Activated T-helper 2 cell treated with anti-CD3 and anti-CD28 coated beads, Interferon-gamma antibody, Interleukin-2, Interleukin-4, amounts not matched to agents 10 μg/mL and 5 μg/mL and 100 μg/mL, durations not matched to agents 14 hours and 24 hours and 36 hours (primary cell): ENCODE measurements around the gene CPNE6. TPM values are rescaled to one million over a fixed set of nuclear protein-coding genes. Genes with fewer than 3 reads are reported as not detected.
A peak's percentile ranks its signal among the peaks of the same experiment; 100 is the strongest.
"Not testable (repeated sequence)": the region's sequence is repeated elsewhere in the genome, so short reads cannot be mapped to it uniquely, and the experiment has no call there.

Experiments used
- DNase-seq: peaks from one replicate; pipeline ENCODE4 v3.0.0; 2021; ENCODE audit warnings: low spot score
- H3K27ac Mint-ChIP-seq: one replicate; pipeline ENCODE4 v1.8.0; 2021; ENCODE audit warnings: mixed read lengths
- H3K27me3 Mint-ChIP-seq: one replicate; pipeline ENCODE4 v1.8.0; 2021; ENCODE audit warnings: low read depth, mixed read lengths
- H3K36me3 Mint-ChIP-seq: one replicate; pipeline ENCODE4 v1.8.0; 2021; ENCODE audit warnings: low read depth, mixed read lengths
- H3K4me1 Mint-ChIP-seq: one replicate; pipeline ENCODE4 v1.8.0; 2021; ENCODE audit warnings: low read depth, mixed read lengths
- H3K4me3 Mint-ChIP-seq: one replicate; pipeline ENCODE4 v1.8.0; 2021; ENCODE audit warnings: low read depth, mild to moderate bottlenecking, moderate library complexity, mixed read lengths
- H3K9me3 Mint-ChIP-seq: one replicate; pipeline ENCODE4 v1.8.0; 2021; ENCODE audit warnings: mixed read lengths
- intact Hi-C: fragments of 100-400 bp; cut with micrococcal nuclease; formaldehyde crosslinking; loops from one replicate; pipeline ENCODE4 v1.15.1; 2023
- total RNA-seq: library from RNA; stranded (reverse); gene quantifications from 2 replicates; pipeline ENCODE4 v1.2.3, GENCODE V29; 2022

CPNE6 gene
- total RNA-seq, 1 donor from 2014 or later = not detected

DNA sequence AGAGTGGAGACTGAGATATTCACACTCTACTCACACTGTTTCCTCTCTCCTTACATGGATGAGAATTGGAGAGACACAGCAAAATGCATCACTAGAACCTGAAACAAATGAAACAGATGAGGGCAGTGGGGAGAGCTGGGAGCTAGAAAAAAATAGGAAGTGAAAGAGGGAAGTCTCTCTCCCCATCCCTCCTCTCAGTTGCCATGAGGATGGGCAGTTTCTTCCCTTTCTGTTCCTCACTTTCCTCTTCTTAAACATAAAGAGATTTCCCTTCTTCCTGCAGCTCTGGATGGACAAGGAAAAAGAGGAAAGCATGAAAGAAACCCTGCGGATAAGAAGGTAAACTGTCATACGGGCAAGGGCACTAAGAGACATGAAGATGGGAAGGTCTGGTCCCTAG is 22.4 kb upstream of the CPNE6 start:
- H3K36me3 Mint-ChIP-seq, intact Hi-C loops, H3K9me3 Mint-ChIP-seq: not testable (repeated sequence)

DNA sequence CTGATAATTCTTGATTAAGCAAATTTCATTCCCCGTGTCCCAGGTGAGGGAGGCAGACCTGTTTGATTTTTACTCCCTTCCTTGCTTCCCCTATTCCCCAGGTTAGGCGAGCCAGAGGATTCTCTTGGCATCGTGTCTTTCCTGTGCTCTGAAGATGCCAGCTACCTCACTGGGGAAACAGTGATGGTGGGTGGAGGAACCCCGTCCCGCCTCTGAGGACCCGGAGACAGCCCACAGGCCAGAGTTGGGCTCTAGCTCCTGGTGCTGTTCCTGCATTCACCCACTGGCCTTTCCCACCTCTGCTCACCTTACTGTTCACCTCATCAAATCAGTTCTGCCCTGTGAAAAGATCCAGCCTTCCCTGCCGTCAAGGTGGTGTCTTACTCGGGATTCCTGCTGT is 20.6 kb upstream of the CPNE6 start:
- DNase-seq, H3K27ac Mint-ChIP-seq, intact Hi-C loops, H3K9me3 Mint-ChIP-seq, H3K36me3 Mint-ChIP-seq: not testable (repeated sequence)
- Mint-ChIP-seq H3K4me1 (peaks cover 17% of the 10 kb centered on the region), H3K27me3 (peaks cover 31% of the 10 kb centered on the region), H3K4me3 (peak overlapping the region; percentile 75)

More for the DNA sequence above, 22.4 kb upstream of the CPNE6 start:
- H3K27ac Mint-ChIP-seq, DNase-seq, H3K4me3 Mint-ChIP-seq: not testable (repeated sequence)
- H3K27me3 Mint-ChIP-seq = peaks cover 36% of the 10 kb centered on the region
- peaks cover 17% of the 10 kb centered on the region for H3K4me1 Mint-ChIP-seq

DNA sequence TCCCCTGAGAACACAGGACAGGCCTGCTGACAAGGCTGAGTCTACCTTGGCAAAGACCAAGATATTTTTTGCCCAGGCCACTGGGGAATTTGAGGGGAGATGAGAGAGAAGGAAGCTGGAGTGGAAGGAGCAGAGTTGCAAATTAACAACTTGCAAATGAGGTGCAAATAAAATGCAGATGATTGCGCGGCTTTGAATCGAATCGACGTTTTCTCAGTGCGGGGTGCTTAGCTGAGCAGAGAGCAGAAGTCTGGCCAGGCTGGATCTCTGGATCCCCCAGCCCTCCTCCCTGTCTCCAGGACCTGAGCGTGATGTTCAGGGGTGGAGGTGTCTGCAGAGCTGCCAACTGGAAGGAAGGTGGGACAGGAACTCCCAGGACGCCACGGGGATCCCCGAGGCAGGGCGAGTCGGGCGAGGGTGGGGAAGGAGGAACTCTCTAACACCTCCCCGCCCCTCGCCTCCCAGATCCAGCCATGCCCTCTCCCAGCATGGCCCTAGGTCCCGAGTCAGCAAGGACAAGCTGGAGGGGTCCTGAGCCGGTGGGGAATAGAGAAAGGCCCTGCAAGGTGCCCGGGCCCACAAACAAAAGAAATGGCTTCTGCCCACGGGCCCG is 20.1 kb upstream of the CPNE6 start:
- intact Hi-C loops = no loop called here
- peaks cover 17% of the 10 kb centered on the region for H3K4me1 Mint-ChIP-seq

DNA sequence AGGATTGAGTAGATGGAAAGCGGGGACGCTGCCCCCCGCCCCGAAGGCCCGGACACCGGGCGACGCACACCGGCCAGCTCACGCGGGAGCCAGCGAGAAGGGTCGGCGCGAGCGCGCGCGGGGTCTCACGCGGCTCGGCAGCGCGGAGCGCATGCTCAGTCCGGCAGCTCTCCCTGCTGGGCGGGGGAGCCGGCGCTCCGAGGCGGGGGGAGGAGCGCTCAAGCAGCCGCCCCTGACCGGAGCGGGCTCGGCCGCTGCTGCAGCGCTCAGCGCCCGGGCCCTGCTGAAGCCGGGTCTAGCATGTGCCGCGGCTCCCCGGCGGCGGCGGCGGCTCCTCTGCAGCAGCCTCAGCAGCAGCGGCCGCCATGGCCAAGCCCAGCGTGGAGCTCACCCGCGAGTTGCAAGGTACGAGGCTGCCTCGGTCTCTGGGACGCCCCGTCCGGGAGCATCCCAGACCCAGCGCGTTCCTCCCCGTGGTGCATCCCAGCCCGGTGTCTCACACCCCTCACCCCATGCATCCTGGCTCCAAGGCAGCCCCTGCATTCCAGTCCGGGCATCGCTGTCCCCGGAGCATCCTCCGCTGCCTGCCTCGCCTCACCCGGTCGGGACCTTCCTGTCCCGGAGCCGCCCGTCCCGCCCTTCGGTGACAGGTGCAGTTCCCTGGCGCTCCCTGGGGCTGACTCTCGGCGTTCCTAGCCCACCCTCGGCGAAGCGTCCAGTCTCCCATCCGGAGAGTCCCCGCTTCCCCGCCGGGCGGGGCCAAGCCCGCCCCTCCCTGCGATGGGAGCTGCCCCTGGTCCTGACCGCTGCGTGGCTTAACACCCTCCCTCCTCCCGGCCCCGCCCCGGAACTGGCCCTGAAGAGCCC is 19.3 kb upstream of the CPNE6 start, which contains the start of gene CARMIL3:
Gene CARMIL3, plus strand, starts transcription at position 221 of the 867 bp plus-strand sequence. Its CDS starts 145 bp downstream, at position 366.
- Mint-ChIP-seq H3K9me3 (no peaks in the 10 kb centered on the region), H3K27ac (peak within 1 kb of the TSS; percentile 61), H3K27me3 (peaks cover 24% of the 10 kb centered on the region), H3K4me1 (peaks cover 17% of the 10 kb centered on the region), H3K4me3 (peak within 1 kb of the TSS; percentile 79), H3K36me3 (no peaks in the 10 kb centered on the region)
- intact Hi-C loops = loop anchor here (1.0 to 2.0 kb wide), 2 partner anchors 62 to 63 kb away; partner anchors contain the start of genes DCAF11, DHRS4L2 and NRL
- peak; percentile 58 for DNase-seq

More for the DNA sequence above, 20.1 kb upstream of the CPNE6 start:
- Mint-ChIP-seq H3K9me3 (no peaks in the 10 kb centered on the region), H3K27me3 (peaks cover 28% of the 10 kb centered on the region), H3K4me3 (peak overlapping the region; percentile 75), H3K27ac (peak overlapping the region; percentile 9), H3K36me3 (no peaks in the 10 kb centered on the region)
- no peak for DNase-seq

DNA sequence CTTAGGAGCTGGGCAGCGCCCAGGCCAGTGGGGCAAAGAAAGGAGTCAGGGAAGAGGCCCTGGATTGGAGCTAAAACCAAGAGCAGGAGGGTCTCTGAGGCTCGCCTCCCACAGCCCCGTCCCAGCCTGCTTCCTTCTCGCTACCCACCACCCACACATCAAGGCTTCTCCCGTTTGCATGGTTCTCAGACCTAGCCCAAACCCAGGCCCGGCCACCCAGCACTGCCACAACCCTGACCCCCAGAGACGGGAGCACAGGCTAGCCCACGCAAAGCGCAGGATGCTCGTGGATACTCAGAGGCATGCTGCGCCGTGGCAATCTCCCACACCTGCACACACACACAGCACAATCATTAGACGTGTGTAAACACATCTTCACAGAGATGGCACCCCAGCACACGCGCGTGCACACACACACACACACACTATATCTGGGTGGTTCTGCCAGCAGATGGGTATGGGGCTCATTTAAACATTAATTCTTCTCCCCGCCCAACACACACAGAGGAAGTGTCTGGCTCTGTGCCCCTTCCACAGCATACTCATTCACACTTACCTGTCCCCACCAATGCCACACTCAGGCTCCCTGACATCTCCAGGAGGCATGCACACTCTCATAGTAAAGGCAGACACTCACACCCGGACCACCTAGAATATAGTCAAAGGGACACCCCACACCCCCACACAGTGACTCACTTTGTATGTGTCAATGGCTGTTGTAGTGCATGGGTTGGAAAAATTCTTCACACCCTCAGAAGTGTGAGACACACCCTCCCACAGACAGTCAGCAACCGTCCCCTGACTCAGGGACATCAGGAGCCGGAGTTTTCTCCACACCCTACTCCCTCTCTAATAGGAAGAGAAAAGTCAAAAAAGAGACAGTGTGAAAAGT is 18.5 kb upstream of the CPNE6 start:
- peak overlapping the region; percentile 79 for H3K4me3 Mint-ChIP-seq
- peaks cover 17% of the 10 kb centered on the region for H3K4me1 Mint-ChIP-seq
- H3K27me3 Mint-ChIP-seq = peaks cover 24% of the 10 kb centered on the region
- intact Hi-C loops = loop anchor here (1.0 to 2.0 kb wide), 3 partner anchors 41 to 64 kb away; partner anchors contain the start of genes DCAF11, DHRS4L2, NRL and PCK2
- DNase-seq = no peak
- H3K36me3 Mint-ChIP-seq = no peaks in the 10 kb centered on the region
- H3K27ac Mint-ChIP-seq = peak overlapping the region; percentile 61
- H3K9me3 Mint-ChIP-seq = no peaks in the 10 kb centered on the region

DNA sequence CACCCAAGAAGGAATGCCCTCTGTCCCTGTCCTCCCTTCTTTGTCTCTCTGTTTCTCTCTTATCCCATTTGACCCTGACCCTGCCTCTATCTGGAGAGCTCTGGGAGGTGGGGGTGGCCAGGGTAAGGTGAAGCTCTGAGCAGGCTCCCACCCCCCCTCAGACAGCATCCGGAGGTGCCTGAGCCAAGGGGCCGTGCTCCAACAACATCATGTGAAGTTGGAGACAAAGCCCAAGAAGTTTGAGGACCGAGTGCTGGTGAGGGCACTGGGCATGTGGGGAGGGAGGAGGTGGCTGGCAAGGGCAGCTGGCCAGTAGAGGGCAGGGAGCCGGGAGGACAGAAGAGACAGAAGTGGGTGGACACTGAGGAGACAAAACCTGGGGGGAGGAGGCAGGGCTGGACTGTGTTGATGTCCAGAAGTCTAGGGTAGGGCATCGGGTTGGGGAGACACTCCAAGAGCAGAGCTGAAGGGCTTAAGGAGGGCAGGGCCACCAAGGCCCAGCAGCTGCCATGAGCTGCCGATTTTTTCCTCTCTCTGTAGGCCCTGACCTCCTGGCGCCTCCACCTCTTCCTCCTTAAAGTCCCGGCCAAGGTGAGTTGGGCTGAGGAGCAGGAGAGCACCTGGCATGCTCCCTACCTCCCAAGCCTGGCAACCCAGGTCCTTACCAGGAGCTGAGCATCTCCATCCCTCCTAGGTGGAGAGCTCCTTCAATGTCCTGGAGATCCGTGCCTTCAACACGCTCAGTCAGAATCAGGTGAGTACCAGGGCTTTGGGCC is 17.6 kb upstream of the CPNE6 start:
- H3K4me1 Mint-ChIP-seq = peaks cover 17% of the 10 kb centered on the region
- peaks cover 22% of the 10 kb centered on the region for H3K27me3 Mint-ChIP-seq
- H3K4me3 Mint-ChIP-seq = peak overlapping the region; percentile 79
- DNase-seq = no peak
- no peak overlapping the region for H3K27ac Mint-ChIP-seq
- intact Hi-C loops = loop anchor here (1.0 to 2.0 kb wide), 2 partner anchors 41 to 65 kb away; partner anchors contain the start of genes DHRS4L2 and PCK2
- no peaks in the 10 kb centered on the region for H3K36me3 Mint-ChIP-seq
- H3K9me3 Mint-ChIP-seq = no peaks in the 10 kb centered on the region

DNA sequence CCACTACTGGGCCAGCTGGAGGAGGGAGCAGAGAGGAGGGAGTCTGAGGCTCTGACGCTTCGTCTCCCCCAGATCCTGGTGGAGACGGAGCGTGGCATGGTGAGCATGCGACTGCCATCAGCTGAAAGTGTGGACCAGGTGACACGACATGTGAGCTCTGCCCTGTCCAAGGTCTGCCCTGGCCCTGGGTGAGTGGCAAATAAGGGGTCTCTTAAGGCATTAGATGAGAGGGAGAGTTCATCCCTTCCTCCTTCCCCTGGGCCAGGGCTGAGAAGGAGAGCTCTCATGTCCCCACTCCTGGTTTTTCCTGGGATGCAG is 17.1 kb upstream of the CPNE6 start:
- Mint-ChIP-seq H3K36me3 (no peaks in the 10 kb centered on the region), H3K4me3 (no peak overlapping the region), H3K9me3 (no peaks in the 10 kb centered on the region), H3K27me3 (peaks cover 19% of the 10 kb centered on the region), H3K27ac (no peak overlapping the region), H3K4me1 (peaks cover 17% of the 10 kb centered on the region)
- no peak for DNase-seq
- intact Hi-C loops = no loop called here

DNA sequence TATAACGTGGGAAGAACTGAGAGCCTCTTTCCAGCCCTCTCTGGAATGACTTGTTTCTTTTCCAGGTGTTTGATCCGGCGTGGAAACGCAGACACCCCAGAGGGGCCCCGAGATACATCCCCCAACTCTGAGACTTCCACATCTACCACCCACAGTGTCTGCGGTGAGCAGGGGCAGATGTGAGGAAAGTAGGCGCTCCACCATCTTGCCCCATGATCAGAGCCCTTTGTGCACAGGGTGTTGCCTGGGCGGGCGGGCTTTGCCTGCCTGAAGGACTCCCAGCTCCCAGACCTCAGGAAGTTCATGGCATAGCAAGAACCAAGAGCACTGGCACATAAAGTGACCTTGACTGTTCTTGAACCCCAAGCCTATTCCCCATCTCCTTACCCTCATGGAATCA is 16.7 kb upstream of the CPNE6 start:
- Mint-ChIP-seq H3K4me3 (no peak overlapping the region), H3K9me3 (no peaks in the 10 kb centered on the region), H3K27me3 (peaks cover 19% of the 10 kb centered on the region), H3K27ac (no peak overlapping the region), H3K36me3 (no peaks in the 10 kb centered on the region), H3K4me1 (peaks cover 17% of the 10 kb centered on the region)
- DNase-seq = no peak
- intact Hi-C loops = loop anchor here (5.0 kb wide), 1 partner anchor 108 kb away; the partner anchor contains the start of gene IRF9

DNA sequence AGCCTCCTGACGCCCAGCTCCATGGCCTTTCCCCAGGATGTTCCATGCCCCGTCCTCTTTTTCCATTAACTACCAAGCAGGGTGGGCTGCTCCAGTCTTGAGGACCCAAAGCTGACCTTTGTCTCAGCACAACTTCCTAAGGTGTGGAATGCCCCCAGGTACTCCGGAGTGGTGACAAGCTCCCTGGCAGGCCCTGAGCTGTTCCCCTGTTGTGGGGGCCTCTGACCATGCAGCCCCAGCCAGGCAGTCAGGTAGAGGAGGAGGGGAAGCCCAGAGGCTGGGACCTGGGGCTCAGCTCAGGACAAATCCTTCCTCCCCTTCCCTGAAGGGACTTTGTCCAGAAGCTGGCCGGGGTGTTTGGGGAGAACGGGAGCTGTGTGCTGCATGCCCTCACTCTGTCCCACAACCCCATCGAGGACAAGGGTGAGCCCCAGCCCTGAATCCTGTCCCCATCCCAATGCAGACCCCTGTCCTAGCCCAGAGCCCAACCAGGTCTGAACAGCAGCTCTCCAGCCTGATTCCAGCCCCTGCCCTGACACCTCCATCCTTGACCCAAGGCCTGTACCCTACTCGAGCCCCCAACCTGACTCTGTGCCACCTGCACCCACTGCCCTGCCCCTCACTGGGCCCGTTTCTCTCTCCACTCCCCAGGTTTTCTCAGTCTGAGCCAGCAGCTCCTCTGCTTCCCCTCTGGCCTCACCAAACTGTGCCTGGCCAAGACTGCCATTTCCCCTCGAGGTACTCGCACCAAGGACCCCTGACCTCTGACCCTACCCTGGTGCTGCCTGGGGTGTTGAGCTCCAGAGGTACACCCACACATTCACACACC is 15.2 kb upstream of the CPNE6 start:
- intact Hi-C loops = loop anchor here (5.0 kb wide), 1 partner anchor 106 kb away; the partner anchor contains the start of gene IRF9
- Mint-ChIP-seq H3K27me3 (peaks cover 7% of the 10 kb centered on the region), H3K27ac (no peak overlapping the region)

DNA sequence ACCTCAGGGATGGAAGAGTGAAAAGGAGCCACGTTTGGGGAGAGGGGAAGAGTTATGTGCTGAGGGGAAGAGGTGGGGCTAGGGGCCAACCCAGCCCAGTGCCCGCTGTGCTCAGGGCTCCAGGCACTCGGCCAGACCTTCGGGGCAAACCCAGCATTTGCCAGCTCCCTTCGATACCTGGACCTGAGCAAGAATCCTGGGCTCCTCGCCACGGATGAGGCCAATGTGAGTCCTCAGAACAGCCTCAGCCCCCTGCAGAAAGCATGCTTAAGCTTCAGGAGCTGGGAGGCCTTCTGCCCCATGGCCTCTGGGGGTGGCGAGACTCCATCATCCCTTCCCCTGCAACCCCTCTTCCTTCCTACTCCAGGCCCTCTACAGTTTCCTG is 14.6 kb upstream of the CPNE6 start:
- no peaks in the 10 kb centered on the region for H3K36me3 Mint-ChIP-seq
- H3K4me1 Mint-ChIP-seq = peaks cover 13% of the 10 kb centered on the region
- intact Hi-C loops = loop anchor here (5.0 kb wide), 1 partner anchor 106 kb away; the partner anchor contains the start of gene IRF9
- no peak overlapping the region for H3K27ac Mint-ChIP-seq
- no peak for DNase-seq
- peaks cover 7% of the 10 kb centered on the region for H3K27me3 Mint-ChIP-seq
- H3K4me3 Mint-ChIP-seq = no peak overlapping the region
- no peaks in the 10 kb centered on the region for H3K9me3 Mint-ChIP-seq

More for the DNA sequence above, 15.2 kb upstream of the CPNE6 start:
- Mint-ChIP-seq H3K36me3 (no peaks in the 10 kb centered on the region), H3K9me3 (no peaks in the 10 kb centered on the region), H3K4me1 (peaks cover 14% of the 10 kb centered on the region), H3K4me3 (no peak overlapping the region)
- DNase-seq = no peak

DNA sequence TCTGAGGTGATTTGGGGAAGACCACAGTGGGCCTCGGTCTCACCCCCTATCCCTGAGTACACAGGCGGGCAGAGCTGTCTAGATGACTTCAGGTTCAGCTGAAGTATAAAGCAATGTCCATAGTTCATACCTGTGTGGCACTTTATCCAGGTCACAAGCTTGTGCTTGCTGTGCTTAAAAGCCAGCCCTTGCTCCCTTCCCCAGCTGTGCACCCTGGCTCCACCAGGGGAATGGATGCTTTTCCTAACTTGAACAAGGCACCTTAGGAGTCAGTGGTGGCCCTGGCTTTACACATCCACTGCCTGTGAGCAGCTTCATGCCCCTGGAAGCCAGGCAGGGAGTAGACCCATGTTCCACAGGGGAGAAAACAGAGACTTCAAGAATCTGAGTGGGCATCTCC is 14.1 kb upstream of the CPNE6 start:
- Mint-ChIP-seq H3K4me3 (no peak overlapping the region), H3K36me3 (no peaks in the 10 kb centered on the region), H3K27ac (no peak overlapping the region), H3K27me3 (peaks cover 7% of the 10 kb centered on the region), H3K4me1 (peaks cover 13% of the 10 kb centered on the region), H3K9me3 (no peaks in the 10 kb centered on the region)
- intact Hi-C loops = loop anchor here (5.0 kb wide), 1 partner anchor 105 kb away; the partner anchor contains the start of gene IRF9
- no peak for DNase-seq
